ENCODE results near the gene ZNF43.
"Not testable (repeated sequence)": the region's sequence is repeated elsewhere in the genome, so short reads cannot be mapped to it uniquely, and the experiment has no call there.

ZNF43 gene

DNA sequence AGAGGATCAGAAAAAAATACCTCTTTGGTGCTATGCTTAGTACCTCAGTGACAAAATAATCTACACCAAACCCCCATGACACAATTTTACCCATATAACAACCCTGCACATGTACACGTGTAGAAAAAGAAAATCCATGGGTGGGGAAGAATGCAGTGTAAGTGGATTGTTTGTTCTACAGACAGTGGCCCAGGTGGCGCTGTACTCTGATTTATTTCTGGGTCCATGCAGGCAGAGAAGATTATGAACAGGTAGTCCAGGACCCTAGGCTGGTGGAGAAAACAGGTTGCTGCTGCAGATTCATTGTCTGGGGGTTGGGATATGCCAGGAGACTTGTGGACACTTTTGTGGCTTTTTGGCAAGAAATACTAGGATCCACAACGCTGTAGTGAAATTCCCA lies 77.7 kb downstream of the ZNF43 start:
- no peak for FAIRE-seq
- TF ChIP-seq POLR2A (IDR thresholded peaks at IDR 0.05; ENCODE audit: low read depth, low read length): no peak
- DNase-seq (ENCODE audit: insufficient read length, low spot score): no peak

DNA sequence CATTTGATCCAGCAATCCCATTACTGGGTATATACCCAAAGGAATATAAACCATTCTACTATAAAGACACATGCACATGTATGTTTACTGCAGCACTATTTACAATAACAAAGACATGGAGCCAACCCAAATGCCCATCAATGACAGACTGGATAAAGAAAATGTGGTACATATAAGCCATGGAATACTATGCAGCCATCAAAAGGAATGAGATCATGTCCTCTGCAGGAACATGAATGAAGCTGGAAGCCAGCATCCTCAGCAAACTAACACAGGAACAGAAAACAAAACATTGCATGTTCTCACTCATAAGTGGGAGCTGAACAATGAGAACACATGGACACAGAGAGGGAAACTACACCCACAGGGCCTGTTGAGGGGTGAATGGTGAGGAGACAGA lies 80.4 kb downstream of the ZNF43 start:
- not testable (repeated sequence) for DNase-seq (ENCODE audit: insufficient read length, low spot score); FAIRE-seq

All from H54 (cell line).